Type B pancreatic cell (in vitro differentiated cells): ENCODE measurements around the gene AKAP13. TPM values are rescaled to one million over a fixed set of nuclear protein-coding genes. Genes with fewer than 3 reads are reported as not detected.
A peak's percentile ranks its signal among the peaks of the same experiment; 100 is the strongest.

Source experiments
- DNase-seq: peaks from one replicate; pipeline ENCODE4 v3.0.0; 2021; ENCODE audit warnings: mixed read lengths; ENCODE audit not compliant: unreplicated experiment; ENCODE audit errors: extremely low spot score
- H3K27ac Mint-ChIP-seq: 2 replicates; pipeline ENCODE4 v1.8.0; 2021; ENCODE audit warnings: mild to moderate bottlenecking, mixed read lengths
- H3K27me3 Mint-ChIP-seq: 2 replicates; pipeline ENCODE4 v1.8.0; 2021; ENCODE audit warnings: mixed read lengths
- H3K36me3 Mint-ChIP-seq: 2 replicates; pipeline ENCODE4 v1.8.0; 2021; ENCODE audit warnings: mixed read lengths
- H3K4me1 Mint-ChIP-seq: one replicate; pipeline ENCODE4 v1.8.0; 2021; ENCODE audit warnings: mixed read lengths; ENCODE audit not compliant: unreplicated experiment
- H3K4me3 Mint-ChIP-seq: 2 replicates; pipeline ENCODE4 v1.8.0; 2021; ENCODE audit warnings: mild to moderate bottlenecking, mixed read lengths
- H3K9me3 Mint-ChIP-seq: 2 replicates; pipeline ENCODE4 v1.8.0; 2021; ENCODE audit warnings: mixed read lengths
- total RNA-seq: library from RNA; stranded (reverse); gene quantifications from 2 replicates; pipeline ENCODE4 v1.2.1, GENCODE V29; 2021; ENCODE audit warnings: low replicate concordance
- TF ChIP-seq, protein P1 (sequence below): fragments of 200-600 bp; sonication (generic); conservative IDR thresholded peaks from 2 replicates; pipeline ENCODE4 v1.5.0; 2021; ENCODE audit warnings: antibody characterized with exemption, mild to moderate bottlenecking

AKAP13 gene
- total RNA-seq, 1 donor from 2014 or later = 75.7 TPM

DNA sequence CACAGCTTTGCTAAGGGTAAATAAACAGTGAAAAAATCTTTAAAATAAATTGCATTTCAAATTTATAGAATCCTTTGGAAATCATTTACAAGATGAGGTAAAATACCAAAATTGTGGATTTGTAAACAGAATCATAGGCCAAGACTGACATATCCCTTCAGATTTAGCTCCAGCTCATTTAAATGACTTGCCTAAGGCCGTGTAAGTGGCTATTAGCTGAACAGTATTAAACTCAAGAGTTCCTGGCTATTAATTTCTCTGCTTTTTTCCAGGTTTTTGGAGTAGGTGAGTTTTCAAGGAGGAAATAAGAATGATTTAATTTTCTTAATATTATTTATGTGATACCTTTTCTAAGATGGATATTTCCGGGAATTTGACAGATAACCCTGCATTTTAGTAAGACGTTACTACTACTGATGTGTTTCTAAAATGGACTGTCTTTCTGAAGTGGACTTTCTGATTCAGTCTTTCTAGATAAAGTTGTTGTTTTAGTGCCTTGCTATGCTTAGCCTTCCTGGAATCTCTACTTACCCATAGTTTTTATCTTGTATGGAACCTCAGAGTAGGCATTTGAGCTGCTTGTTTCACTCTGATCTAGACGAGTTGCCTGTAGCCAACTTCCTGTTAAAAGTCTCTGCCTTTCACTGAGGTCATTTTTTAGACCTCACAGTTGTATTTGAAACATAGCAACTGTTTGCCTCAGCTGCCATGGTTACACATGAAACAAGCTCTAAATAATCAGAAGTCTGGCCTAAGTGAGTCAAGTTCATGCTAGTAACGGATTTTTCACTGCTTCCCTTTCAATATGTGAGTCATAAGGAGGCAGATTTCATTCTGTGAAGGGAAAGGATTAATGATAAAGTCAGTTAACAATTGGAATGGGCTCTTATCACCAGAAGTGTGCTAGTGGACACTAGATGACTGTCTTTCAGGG is 287.4 kb downstream of the AKAP13 start:
- H3K9me3 Mint-ChIP-seq = no peaks in the 10 kb centered on the region
- TF ChIP-seq, protein P1, sequence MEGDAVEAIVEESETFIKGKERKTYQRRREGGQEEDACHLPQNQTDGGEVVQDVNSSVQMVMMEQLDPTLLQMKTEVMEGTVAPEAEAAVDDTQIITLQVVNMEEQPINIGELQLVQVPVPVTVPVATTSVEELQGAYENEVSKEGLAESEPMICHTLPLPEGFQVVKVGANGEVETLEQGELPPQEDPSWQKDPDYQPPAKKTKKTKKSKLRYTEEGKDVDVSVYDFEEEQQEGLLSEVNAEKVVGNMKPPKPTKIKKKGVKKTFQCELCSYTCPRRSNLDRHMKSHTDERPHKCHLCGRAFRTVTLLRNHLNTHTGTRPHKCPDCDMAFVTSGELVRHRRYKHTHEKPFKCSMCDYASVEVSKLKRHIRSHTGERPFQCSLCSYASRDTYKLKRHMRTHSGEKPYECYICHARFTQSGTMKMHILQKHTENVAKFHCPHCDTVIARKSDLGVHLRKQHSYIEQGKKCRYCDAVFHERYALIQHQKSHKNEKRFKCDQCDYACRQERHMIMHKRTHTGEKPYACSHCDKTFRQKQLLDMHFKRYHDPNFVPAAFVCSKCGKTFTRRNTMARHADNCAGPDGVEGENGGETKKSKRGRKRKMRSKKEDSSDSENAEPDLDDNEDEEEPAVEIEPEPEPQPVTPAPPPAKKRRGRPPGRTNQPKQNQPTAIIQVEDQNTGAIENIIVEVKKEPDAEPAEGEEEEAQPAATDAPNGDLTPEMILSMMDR = no peak
- peak overlapping the region; percentile 81 for H3K27ac Mint-ChIP-seq
- H3K27me3 Mint-ChIP-seq = no peaks in the 10 kb centered on the region
- no peak overlapping the region for H3K4me3 Mint-ChIP-seq
- peaks cover 39% of the 10 kb centered on the region for H3K36me3 Mint-ChIP-seq
- H3K4me1 Mint-ChIP-seq = peaks cover 18% of the 10 kb centered on the region
- no peak for DNase-seq

DNA sequence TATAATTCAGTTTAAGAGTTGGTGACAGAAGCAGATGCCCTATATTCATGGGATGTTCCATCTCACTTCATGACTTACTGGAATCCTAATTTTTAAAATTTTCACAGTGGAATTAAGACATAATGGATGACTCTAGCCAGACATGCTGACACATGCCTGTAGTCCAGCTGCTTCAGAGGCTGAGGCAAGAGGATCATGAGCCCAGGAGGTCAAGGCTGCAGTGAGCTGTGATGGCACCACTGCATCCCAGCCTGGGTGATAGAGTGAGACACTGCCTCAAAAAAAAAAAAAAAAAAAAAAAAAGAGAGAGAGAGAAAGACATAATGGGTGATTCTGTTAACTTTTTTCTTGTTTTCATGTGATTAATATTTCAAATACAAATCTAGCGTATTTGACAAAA is 290.8 kb downstream of the AKAP13 start:
- no peak for DNase-seq
- TF ChIP-seq, protein P1 = no peak
- H3K36me3 Mint-ChIP-seq = peaks cover 28% of the 10 kb centered on the region
- peaks cover 18% of the 10 kb centered on the region for H3K4me1 Mint-ChIP-seq
- H3K4me3 Mint-ChIP-seq = no peak overlapping the region
- no peak overlapping the region for H3K27ac Mint-ChIP-seq
- H3K9me3 Mint-ChIP-seq = no peaks in the 10 kb centered on the region
- H3K27me3 Mint-ChIP-seq = no peaks in the 10 kb centered on the region

DNA sequence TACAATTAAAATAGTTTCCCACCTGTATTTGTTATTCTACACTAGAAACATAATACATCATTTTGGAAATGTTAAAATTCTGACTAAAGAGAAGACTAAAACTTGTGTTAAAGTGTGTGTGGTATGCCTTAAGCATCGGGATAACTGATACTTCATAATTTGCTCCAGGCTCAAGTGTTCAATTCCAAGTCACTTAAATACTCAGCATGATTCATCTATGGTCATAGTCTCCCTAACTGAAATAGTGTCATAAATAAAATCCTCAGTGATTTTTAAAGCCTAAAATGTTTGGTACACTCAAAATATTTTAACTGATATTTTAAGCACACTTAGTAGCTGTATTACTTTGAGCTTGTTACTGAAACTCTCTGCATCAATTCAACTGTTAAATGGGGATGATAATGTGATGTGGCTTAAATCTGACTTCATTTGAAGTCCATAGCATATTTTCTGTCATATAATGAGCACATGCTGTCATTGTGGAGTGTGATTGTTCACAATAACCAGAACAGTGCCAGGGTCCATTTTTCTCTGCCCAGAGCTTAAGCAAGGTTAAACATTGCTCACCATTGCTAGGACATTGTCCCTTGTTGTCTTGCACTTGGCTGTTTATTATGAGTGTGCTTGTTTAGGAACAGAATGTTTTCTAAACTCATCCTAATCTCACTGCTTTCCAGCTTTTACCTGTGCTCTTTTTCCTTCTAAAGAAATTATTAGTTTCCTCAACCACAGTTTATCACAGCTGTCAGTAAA is 292.1 kb downstream of the AKAP13 start:
- no peak for DNase-seq
- peaks cover 8% of the 10 kb centered on the region for H3K4me1 Mint-ChIP-seq
- TF ChIP-seq, protein P1 = no peak
- H3K27ac Mint-ChIP-seq = no peak overlapping the region
- peaks cover 29% of the 10 kb centered on the region for H3K36me3 Mint-ChIP-seq
- H3K4me3 Mint-ChIP-seq = no peak overlapping the region
- H3K27me3 Mint-ChIP-seq = no peaks in the 10 kb centered on the region
- no peaks in the 10 kb centered on the region for H3K9me3 Mint-ChIP-seq

DNA sequence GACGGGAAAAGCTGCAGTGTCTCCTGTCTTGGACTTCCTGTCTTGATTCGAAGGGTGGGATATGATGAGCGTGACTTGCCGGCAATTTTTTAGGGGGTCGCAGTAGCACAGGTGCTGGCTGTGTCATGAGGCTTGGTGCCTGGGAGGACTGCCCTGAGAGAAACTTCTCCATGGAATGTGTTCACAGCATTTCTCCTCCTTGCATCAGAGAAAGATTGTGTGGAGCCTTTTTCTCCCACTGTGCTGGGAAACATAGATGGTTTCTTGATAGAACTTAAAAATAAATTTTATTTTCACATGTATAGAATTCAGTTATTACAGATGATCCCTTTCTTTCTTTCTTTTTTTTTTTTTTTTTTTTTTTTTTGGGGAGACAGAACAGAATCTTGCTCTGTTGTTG is 292.9 kb downstream of the AKAP13 start:
- Mint-ChIP-seq H3K27ac (no peak overlapping the region), H3K4me3 (no peak overlapping the region), H3K4me1 (peaks cover 1% of the 10 kb centered on the region), H3K36me3 (peaks cover 24% of the 10 kb centered on the region), H3K9me3 (no peaks in the 10 kb centered on the region), H3K27me3 (no peaks in the 10 kb centered on the region)
- DNase-seq = no peak
- TF ChIP-seq, protein P1 = no peak

DNA sequence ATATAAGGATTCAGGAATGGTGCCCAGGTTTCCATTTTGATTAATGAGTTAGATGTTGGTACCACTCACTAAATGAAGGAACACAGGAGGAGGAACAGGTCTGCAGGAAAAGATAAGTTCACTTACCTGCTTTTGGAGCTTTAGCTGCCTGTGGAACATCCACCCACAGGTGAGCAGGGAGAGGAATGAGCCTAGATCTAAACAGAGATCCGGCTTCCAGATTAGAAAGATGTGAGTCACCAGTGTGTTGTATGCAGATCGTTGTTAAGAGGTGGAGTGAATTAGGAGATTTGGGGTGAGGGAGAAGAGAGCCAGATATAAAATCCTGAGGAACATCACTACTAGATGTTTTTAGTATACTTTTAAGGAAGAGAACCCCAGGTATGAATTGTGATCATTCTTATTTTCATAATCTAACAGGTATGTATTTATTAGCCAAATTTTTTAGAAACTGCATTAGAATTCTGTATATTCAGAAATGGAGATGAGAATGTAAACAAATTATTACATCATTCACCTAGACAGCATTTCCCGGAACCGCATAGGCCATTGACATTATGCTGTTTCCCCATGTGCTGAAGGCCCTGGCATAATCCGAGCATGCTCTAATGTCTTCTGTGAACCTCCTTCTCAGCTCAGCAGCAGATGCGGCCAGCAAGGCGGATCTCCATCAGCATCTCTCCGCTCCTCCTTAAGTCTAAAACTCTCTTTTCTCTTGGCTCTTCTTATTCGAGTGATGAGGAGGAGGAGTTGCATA is 296.1 kb downstream of the AKAP13 start:
- TF ChIP-seq, protein P1 = no peak
- no peaks in the 10 kb centered on the region for H3K27me3 Mint-ChIP-seq
- H3K36me3 Mint-ChIP-seq = peaks cover 18% of the 10 kb centered on the region
- no peak overlapping the region for H3K4me3 Mint-ChIP-seq
- DNase-seq = no peak
- no peak overlapping the region for H3K27ac Mint-ChIP-seq
- H3K9me3 Mint-ChIP-seq = no peaks in the 10 kb centered on the region
- no peaks in the 10 kb centered on the region for H3K4me1 Mint-ChIP-seq
